OCI-LY7 (cell line): ENCODE data around the gene HK2. TPM values are rescaled to one million over a fixed set of nuclear protein-coding genes. Genes with fewer than 3 reads are reported as not detected.

ENCODE experiments used
- BruUV-seq: library from RNA; stranded (reverse); fragments of 400-500 nt; replicated peaks from 2 replicates; lab custom pipeline; 2021; lab: Mats Ljungman, UMichigan
- CTCF ChIA-PET: fragments of 300-600 bp; sonication (Branson Sonifier 250); formaldehyde crosslinking; loops from one replicate; lab custom pipeline; 2022; ENCODE audit warnings: antibody characterized with exemption; ENCODE audit not compliant: unreplicated experiment; lab: Charles Lee
- POLR2A ChIA-PET: fragments of 300-600 bp; sonication (Branson Sonifier 250); formaldehyde crosslinking; loops from one replicate; lab custom pipeline; 2022; ENCODE audit warnings: antibody characterized with exemption; lab: Charles Lee
- DNase-seq: peaks from one replicate; pipeline ENCODE4 v3.0.0-alpha.2; 2015; ENCODE audit warnings: low spot score
- H2AFZ ChIP-seq: fragments of 200-600 bp; sonication (generic), shearing (Covaris generic); 2 replicates; pipeline ENCODE4 v1.6.1; 2014; ENCODE audit warnings: mild to moderate bottlenecking, antibody characterized with exemption, low read length, moderate library complexity
- H3K27ac ChIP-seq: fragments of 200-600 bp; sonication (generic); 2 replicates; pipeline ENCODE4 v1.5.1; 2014; ENCODE audit warnings: mixed run types, low read depth, mild to moderate bottlenecking, moderate library complexity, low read length, inconsistent platforms; ENCODE audit not compliant: poor library complexity, severe bottlenecking
- H3K36me3 ChIP-seq: fragments of 200-600 bp; sonication (generic); 2 replicates; pipeline ENCODE4 v1.6.1; 2014; ENCODE audit warnings: mild to moderate bottlenecking, antibody characterized with exemption, low read length, moderate library complexity, mixed read lengths; ENCODE audit not compliant: insufficient read depth
- H3K4me1 ChIP-seq: fragments of 200-600 bp; sonication (generic); 2 replicates; pipeline ENCODE4 v1.5.1; 2014; ENCODE audit warnings: mild to moderate bottlenecking, low read length; ENCODE audit not compliant: insufficient read depth, poor library complexity, severe bottlenecking
- H3K4me2 ChIP-seq: fragments of 200-600 bp; sonication (generic); 2 replicates; pipeline ENCODE4 v1.6.1; 2014; ENCODE audit warnings: mild to moderate bottlenecking, low read length
- H3K4me3 ChIP-seq: fragments of 200-600 bp; sonication (generic); 2 replicates; pipeline ENCODE4 v1.5.1; 2014; ENCODE audit warnings: mild to moderate bottlenecking, low read depth, low read length; ENCODE audit not compliant: poor library complexity, severe bottlenecking
- H3K79me2 ChIP-seq: fragments of 200-600 bp; sonication (generic); 2 replicates; pipeline ENCODE4 v1.6.1; 2016; ENCODE audit warnings: low read depth, mild to moderate bottlenecking, low read length, moderate library complexity, mixed read lengths; ENCODE audit not compliant: insufficient read depth
- H3K9me2 ChIP-seq: fragments of 200-600 bp; sonication (generic); 2 replicates; pipeline ENCODE4 v1.6.1; 2016; ENCODE audit warnings: mild to moderate bottlenecking, low read length, mixed read lengths; ENCODE audit not compliant: insufficient read depth
- H3K9me3 ChIP-seq: fragments of 200-600 bp; sonication (generic); 2 replicates; pipeline ENCODE4 v1.6.1; 2014; ENCODE audit warnings: mild to moderate bottlenecking, mixed run types, low read length, mixed read lengths
- H4K20me1 ChIP-seq: fragments of 200-600 bp; sonication (generic); 2 replicates; pipeline ENCODE4 v1.6.1; 2014; ENCODE audit warnings: mild to moderate bottlenecking, antibody characterized with exemption, low read length, moderate library complexity, mixed read lengths; ENCODE audit not compliant: insufficient read depth
- EZH2phosphoT487 ChIP-seq: fragments of 200-600 bp; sonication (generic); IDR thresholded peaks from 2 replicates; pipeline ENCODE4 v1.6.1; 2018; ENCODE audit warnings: low read depth, borderline replicate concordance, mild to moderate bottlenecking, mixed run types, antibody characterized with exemption, low read length, moderate library complexity, mixed read lengths
- intact Hi-C: fragments of 100-400 bp; cut with micrococcal nuclease; formaldehyde crosslinking; loops from one replicate; pipeline ENCODE4 v1.10.0; 2022; ENCODE audit not compliant: unreplicated experiment
- total RNA-seq, 2 experiments: library from RNA; depleted of rRNA in 1 of 2; stranded (reverse); fragments of >200 nt in 1 of 2; shearing (Covaris generic) in 1 of 2; gene quantifications; 2 replicates each; pipeline ENCODE4 v1.2.3, GENCODE V29; 2014 to 2022
- TF ChIP-seq, protein P1 (sequence below): fragments of 200-600 bp; sonication (generic); conservative IDR thresholded peaks from 2 replicates; pipeline ENCODE4 v1.5.1; 2014; ENCODE audit warnings: mild to moderate bottlenecking, antibody characterized with exemption, low read length, moderate library complexity, mixed read lengths

Gene HK2
- total RNA-seq, 2 experiments from 2014 or later: 8.6 to 50.5 TPM

DNA sequence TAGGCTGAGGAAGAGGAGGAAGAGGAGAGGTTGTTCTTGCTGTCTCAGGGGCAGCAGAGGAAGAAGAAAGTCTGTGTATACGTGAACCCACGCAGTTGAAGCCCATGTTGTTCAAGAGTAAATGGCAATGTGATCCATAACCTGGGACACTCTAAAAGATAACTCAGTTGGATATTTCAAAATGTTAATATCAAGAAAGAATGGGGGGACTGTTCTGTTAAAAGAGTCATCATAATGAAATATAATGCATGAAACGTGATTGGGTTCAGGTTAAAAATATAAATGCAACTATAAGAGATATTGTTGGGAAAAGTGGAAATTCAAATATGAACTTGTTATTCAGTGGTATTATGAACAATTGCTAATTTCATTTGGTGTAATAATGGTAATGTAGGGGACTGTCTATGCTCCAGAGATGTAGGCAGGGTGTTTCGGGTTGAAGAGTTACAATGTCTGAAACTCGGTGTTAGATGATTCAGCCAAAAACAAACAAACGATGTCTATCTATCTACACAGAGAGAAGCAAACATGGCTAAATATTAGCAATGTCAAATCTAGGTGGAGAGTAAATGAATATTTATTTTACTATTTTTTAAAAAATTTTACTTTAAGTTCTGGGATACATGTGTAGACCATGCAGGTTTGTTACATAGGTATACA, 103.4 kb downstream of the HK2 start:
- BruUV-seq: no TSS peak
- no peak for DNase-seq
- intact Hi-C loops: no loop called here
- ChIA-PET CTCF (no interaction called here), POLR2A (no interaction called here)
- TF ChIP-seq EZH2phosphoT487: no peak
- TF ChIP-seq, protein P1, sequence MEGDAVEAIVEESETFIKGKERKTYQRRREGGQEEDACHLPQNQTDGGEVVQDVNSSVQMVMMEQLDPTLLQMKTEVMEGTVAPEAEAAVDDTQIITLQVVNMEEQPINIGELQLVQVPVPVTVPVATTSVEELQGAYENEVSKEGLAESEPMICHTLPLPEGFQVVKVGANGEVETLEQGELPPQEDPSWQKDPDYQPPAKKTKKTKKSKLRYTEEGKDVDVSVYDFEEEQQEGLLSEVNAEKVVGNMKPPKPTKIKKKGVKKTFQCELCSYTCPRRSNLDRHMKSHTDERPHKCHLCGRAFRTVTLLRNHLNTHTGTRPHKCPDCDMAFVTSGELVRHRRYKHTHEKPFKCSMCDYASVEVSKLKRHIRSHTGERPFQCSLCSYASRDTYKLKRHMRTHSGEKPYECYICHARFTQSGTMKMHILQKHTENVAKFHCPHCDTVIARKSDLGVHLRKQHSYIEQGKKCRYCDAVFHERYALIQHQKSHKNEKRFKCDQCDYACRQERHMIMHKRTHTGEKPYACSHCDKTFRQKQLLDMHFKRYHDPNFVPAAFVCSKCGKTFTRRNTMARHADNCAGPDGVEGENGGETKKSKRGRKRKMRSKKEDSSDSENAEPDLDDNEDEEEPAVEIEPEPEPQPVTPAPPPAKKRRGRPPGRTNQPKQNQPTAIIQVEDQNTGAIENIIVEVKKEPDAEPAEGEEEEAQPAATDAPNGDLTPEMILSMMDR: no peak
- Histone ChIP-seq H3K36me3 (no peaks in the 10 kb centered on the region), H3K4me3 (no peak overlapping the region), H3K9me2 (no peaks in the 10 kb centered on the region), H3K4me2 (no peak overlapping the region), H2AFZ (no peak overlapping the region), H3K9me3 (no peaks in the 10 kb centered on the region), H3K27ac (no peak overlapping the region), H3K4me1 (no peaks in the 10 kb centered on the region), H3K79me2 (no peaks in the 10 kb centered on the region), H4K20me1 (no peaks in the 10 kb centered on the region)

DNA sequence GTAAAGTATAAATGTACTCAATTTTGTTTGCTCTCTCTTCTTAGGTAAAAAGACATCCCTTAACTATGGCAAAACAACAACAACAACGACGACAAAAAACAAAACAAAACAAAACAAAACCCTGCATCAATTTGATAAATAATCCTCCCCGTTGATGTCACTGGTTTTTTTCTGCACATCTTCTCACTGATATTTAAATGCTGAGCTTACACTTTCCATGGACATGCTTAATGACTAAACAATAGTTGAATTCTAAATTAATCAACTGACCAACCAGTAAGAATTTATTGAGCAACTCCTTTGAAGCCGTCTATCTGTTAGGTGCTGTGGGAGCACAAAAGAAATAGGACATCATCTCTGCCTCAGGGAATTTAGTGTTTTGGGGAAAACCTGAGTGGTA, 104.3 kb downstream of the HK2 start:
- Histone ChIP-seq H3K36me3 (no peaks in the 10 kb centered on the region), H3K4me2 (no peak overlapping the region), H2AFZ (no peak overlapping the region), H4K20me1 (no peaks in the 10 kb centered on the region), H3K79me2 (no peaks in the 10 kb centered on the region), H3K27ac (no peak overlapping the region), H3K4me1 (no peaks in the 10 kb centered on the region), H3K9me3 (no peaks in the 10 kb centered on the region), H3K4me3 (no peak overlapping the region), H3K9me2 (no peaks in the 10 kb centered on the region)
- no TSS peak for BruUV-seq
- CTCF ChIA-PET: no interaction called here
- DNase-seq: no peak
- TF ChIP-seq, protein P1: no peak
- TF ChIP-seq EZH2phosphoT487: no peak
- POLR2A ChIA-PET: no interaction called here
- intact Hi-C loops: no loop called here
